Measurements from ENCODE around the gene PLIN1. TPM values are rescaled to one million over a fixed set of nuclear protein-coding genes. Genes with fewer than 3 reads are reported as not detected.

The PLIN1 gene
- total and polyA plus RNA-seq, 2 of the 4 experiments (the other 2 are of a cell fraction): under 0.01 to 0.07 TPM

- Histone ChIP-seq H3K4me2 (ENCODE audit: low read depth, low read length) (no peak overlapping the region), H4K5ac (ENCODE audit: low read depth, low read length) (no peak overlapping the region), H3K9ac (ENCODE audit: low read depth, low read length) (no peak overlapping the region), H3K27me3 (ENCODE audit: control insufficient read depth, insufficient read depth, low read length) (no peaks in the 10 kb centered on the region), H3K9me3 (ENCODE audit: control insufficient read depth, insufficient read depth, low read length) (no peaks in the 10 kb centered on the region), H3K4me3 (ENCODE audit: insufficient read depth, low read depth, low read length) (no peak overlapping the region), H2AFZ (replicated peaks; ENCODE audit: low read length, poor library complexity) (no peak overlapping the region), H3K27ac (ENCODE audit: insufficient read depth, low read length) (no peak overlapping the region), H3K9me1 (ENCODE audit: insufficient read depth, low read length) (no peaks in the 10 kb centered on the region), H4K8ac (ENCODE audit: low read depth in 2 of 2, low read length in 2 of 2) (no peak overlapping the region), H2BK15ac (ENCODE audit: low read depth, low read length) (no peak overlapping the region), H3K36me3 (ENCODE audit: control insufficient read depth, insufficient read depth, low read length) (peaks cover 78% of the 10 kb centered on the region), H4K91ac (ENCODE audit: insufficient read depth, low read depth, low read length) (no peak overlapping the region), H2BK120ac (ENCODE audit: low read depth, low read length) (no peak overlapping the region), H2BK20ac (ENCODE audit: low read depth, low read length) (no peak overlapping the region), H3K4me1 (ENCODE audit: control insufficient read depth, insufficient read depth, low read length) (no peaks in the 10 kb centered on the region), H3K4ac (ENCODE audit: low read depth, low read length) (no peak overlapping the region), H2BK5ac (ENCODE audit: low read depth, low read length, poor library complexity, severe bottlenecking) (no peak overlapping the region), H3K56ac (ENCODE audit: extremely low read depth, insufficient read depth, low read length) (no peak overlapping the region), H3K79me1 (ENCODE audit: low read depth in 1 of 2, low read length in 2 of 2) (peaks cover 3% of the 10 kb centered on the region in 2 experiments; a peak in 1 of 4 replicates), H3K18ac (ENCODE audit: low read depth, low read length) (no peak overlapping the region), H2AK9ac (replicated peaks; ENCODE audit: low read depth, low read length, poor library complexity) (no peak overlapping the region), H2AK5ac (ENCODE audit: low read depth, low read length) (no peak overlapping the region), H3K14ac (replicated peaks; ENCODE audit: low read depth, low read length) (no peak overlapping the region), H3K23ac (ENCODE audit: low read depth, low read length) (no peak overlapping the region), H4K20me1 (ENCODE audit: insufficient read depth, low read length) (no peaks in the 10 kb centered on the region; the same call in 1 of the 2 replicates)
- no TSS peak for BruUV-seq (replicated peaks)
- POLR2A ChIA-PET (ENCODE audit: unreplicated experiment): no interaction called here
- no peak for DNase-seq
- dilution Hi-C loops (cut with HindIII; ENCODE audit: low sequenced_read_pairs, unreplicated experiment) (no loop called here), intact Hi-C loops (cut with micrococcal nuclease) (no loop called here), in situ Hi-C loops (cut with MboI; ENCODE audit: low sequenced_read_pairs) (no loop called here)
- ATAC-seq (ENCODE audit: low read depth): no peak
- TF ChIP-seq MXI1 (IDR thresholded peaks at IDR 0.05; ENCODE audit: borderline replicate concordance, low read depth, low read length) (no peak), CHD1 (IDR thresholded peaks at IDR 0.05; ENCODE audit: low read depth, low read length) (no peak), CEBPB (IDR thresholded peaks at IDR 0.05; ENCODE audit: low read depth, low read length) (no peak), RCOR1 (IDR thresholded peaks at IDR 0.05; ENCODE audit: insufficient replicate concordance, low read length) (no peak), MAFK (IDR thresholded peaks at IDR 0.05; ENCODE audit: low read depth, low read length) (no peak), BHLHE40 (IDR thresholded peaks at IDR 0.05; ENCODE audit: low read depth, low read length) (no peak), RAD21 (IDR thresholded peaks at IDR 0.05; ENCODE audit: low read length) (no peak), USF2 (IDR thresholded peaks at IDR 0.05; ENCODE audit: low read depth, low read length) (no peak), RFX5 (IDR thresholded peaks at IDR 0.05; ENCODE audit: low read depth, low read length) (no peak), NFE2L2 (IDR thresholded peaks at IDR 0.05; ENCODE audit: low read depth, low read length) (no peak), FOS (IDR thresholded peaks at IDR 0.05; ENCODE audit: low read depth, low read length) (no peak), MAZ (IDR thresholded peaks at IDR 0.05; ENCODE audit: borderline replicate concordance, low read depth, low read length) (no peak), SMC3 (IDR thresholded peaks at IDR 0.05; ENCODE audit: low read depth, low read length) (no peak), POLR2A (IDR thresholded peaks at IDR 0.05; ENCODE audit: low read depth, low read length) (no peak)
- TF ChIP-seq, protein P1, sequence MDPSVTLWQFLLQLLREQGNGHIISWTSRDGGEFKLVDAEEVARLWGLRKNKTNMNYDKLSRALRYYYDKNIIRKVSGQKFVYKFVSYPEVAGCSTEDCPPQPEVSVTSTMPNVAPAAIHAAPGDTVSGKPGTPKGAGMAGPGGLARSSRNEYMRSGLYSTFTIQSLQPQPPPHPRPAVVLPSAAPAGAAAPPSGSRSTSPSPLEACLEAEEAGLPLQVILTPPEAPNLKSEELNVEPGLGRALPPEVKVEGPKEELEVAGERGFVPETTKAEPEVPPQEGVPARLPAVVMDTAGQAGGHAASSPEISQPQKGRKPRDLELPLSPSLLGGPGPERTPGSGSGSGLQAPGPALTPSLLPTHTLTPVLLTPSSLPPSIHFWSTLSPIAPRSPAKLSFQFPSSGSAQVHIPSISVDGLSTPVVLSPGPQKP (IDR thresholded peaks at IDR 0.05; ENCODE audit: borderline replicate concordance, low read depth, low read length): no peak
- TF ChIP-seq, protein P2, sequence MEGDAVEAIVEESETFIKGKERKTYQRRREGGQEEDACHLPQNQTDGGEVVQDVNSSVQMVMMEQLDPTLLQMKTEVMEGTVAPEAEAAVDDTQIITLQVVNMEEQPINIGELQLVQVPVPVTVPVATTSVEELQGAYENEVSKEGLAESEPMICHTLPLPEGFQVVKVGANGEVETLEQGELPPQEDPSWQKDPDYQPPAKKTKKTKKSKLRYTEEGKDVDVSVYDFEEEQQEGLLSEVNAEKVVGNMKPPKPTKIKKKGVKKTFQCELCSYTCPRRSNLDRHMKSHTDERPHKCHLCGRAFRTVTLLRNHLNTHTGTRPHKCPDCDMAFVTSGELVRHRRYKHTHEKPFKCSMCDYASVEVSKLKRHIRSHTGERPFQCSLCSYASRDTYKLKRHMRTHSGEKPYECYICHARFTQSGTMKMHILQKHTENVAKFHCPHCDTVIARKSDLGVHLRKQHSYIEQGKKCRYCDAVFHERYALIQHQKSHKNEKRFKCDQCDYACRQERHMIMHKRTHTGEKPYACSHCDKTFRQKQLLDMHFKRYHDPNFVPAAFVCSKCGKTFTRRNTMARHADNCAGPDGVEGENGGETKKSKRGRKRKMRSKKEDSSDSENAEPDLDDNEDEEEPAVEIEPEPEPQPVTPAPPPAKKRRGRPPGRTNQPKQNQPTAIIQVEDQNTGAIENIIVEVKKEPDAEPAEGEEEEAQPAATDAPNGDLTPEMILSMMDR (conservative IDR thresholded peaks at IDR 0.05; ENCODE audit: low read depth, low read length): no peak
- WGBS, 2 experiments (ENCODE audit: extremely low coverage in 2 of 2, insufficient read length in 1 of 2): 95% methylated on average over 13 of the region's 14 CpGs; no CpG with 5 or more reads in 1 of the 2 experiments
- CTCF ChIA-PET: no interaction called here
These were observed 48.9 kb downstream of the PLIN1 start for GRCh38 chr15:89630260-89630659.

All from IMR-90 (cell line).